ENCODE measurements around the gene CA14. TPM values are rescaled to one million over a fixed set of nuclear protein-coding genes. Genes with fewer than 3 reads are reported as not detected.
"Not testable (repeated sequence)": the region's sequence is repeated elsewhere in the genome, so short reads cannot be mapped to it uniquely, and the experiment has no call there.

The CA14 gene
- total RNA-seq, 1 donor from 2014 or later: 31.9 TPM

DNA sequence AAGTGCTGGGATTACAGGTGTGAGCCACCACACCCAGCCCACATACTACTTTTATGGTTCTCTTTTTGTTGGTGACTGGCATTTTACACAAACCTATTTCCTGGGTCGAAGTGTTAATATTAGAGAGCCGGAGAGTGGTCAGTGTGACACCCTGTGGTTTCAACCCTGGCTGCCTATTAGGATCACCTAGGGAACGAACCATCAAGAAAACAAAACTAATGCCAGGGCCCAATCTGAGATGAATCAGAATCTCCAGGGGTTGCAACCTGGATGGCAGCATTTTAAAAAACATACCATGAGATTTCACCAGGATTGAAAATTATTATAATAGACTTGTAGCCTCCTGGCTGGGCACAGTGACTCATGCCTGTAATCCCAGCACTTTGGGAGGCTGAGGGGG is 42.1 kb downstream of the CA14 start:
- Mint-ChIP-seq H3K4me1 (peaks cover 14% of the 10 kb centered on the region), H3K4me3 (no peak overlapping the region), H3K27me3 (ENCODE audit: low read depth) (no peaks in the 10 kb centered on the region), H3K9me3 (no peaks in the 10 kb centered on the region), H3K36me3 (ENCODE audit: low read depth) (peaks cover 10% of the 10 kb centered on the region), H3K27ac (ENCODE audit: unreplicated experiment) (peak overlapping the region; percentile 19)
- TF ChIP-seq, protein P1, sequence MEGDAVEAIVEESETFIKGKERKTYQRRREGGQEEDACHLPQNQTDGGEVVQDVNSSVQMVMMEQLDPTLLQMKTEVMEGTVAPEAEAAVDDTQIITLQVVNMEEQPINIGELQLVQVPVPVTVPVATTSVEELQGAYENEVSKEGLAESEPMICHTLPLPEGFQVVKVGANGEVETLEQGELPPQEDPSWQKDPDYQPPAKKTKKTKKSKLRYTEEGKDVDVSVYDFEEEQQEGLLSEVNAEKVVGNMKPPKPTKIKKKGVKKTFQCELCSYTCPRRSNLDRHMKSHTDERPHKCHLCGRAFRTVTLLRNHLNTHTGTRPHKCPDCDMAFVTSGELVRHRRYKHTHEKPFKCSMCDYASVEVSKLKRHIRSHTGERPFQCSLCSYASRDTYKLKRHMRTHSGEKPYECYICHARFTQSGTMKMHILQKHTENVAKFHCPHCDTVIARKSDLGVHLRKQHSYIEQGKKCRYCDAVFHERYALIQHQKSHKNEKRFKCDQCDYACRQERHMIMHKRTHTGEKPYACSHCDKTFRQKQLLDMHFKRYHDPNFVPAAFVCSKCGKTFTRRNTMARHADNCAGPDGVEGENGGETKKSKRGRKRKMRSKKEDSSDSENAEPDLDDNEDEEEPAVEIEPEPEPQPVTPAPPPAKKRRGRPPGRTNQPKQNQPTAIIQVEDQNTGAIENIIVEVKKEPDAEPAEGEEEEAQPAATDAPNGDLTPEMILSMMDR (conservative IDR thresholded peaks at IDR 0.05): no peak
- no peak for DNase-seq (ENCODE audit: low read depth, low spot score)

DNA sequence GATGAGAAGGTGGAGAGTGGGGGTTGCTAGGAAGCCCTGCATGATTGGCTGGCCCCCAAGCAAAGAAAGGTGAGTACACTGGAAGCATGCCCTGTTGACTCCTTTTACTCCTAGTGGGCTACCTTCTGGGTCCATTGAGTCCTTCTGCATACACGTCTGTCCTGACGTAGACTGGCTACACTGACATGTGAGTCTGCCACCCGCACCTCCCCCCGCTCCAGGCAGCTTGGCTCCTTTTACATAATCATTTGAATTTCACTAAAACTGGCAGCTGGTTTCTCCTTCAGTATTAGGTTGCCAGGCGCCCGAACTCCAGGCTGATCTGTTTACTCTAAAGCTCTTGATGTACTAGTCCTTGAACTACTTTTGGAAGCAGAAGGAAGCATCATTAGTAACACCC is 44.8 kb downstream of the CA14 start:
- H3K4me3 Mint-ChIP-seq: no peak overlapping the region
- H3K27ac Mint-ChIP-seq (ENCODE audit: unreplicated experiment): no peak overlapping the region
- no peaks in the 10 kb centered on the region for H3K9me3 Mint-ChIP-seq
- TF ChIP-seq, protein P1 (conservative IDR thresholded peaks at IDR 0.05): no peak
- no peak for DNase-seq (ENCODE audit: low read depth, low spot score)
- H3K36me3 Mint-ChIP-seq (ENCODE audit: low read depth): peaks cover 5% of the 10 kb centered on the region
- H3K4me1 Mint-ChIP-seq: no peaks in the 10 kb centered on the region
- H3K27me3 Mint-ChIP-seq (ENCODE audit: low read depth): no peaks in the 10 kb centered on the region

DNA sequence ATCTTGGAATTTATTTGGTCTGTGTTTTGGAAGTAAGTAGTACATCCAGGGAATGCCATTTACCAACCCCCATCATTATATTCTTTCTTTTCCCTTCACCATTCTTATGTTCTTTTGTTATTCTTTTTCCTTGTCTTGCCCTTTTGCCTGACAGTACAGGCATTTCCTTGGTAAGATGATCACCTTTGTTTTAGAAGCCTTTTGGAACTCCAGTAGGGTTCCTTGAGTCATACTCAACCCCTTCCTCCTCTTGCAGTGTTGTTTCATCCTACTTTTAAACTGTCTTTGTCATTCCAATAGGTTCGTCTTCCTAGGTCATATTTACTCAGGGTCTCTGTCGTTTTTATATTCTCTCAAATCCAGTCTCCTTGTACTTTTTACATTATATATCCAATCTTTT is 45.3 kb downstream of the CA14 start:
- Mint-ChIP-seq H3K9me3 (no peaks in the 10 kb centered on the region), H3K27ac (ENCODE audit: unreplicated experiment) (no peak overlapping the region), H3K36me3 (ENCODE audit: low read depth) (peaks cover 7% of the 10 kb centered on the region), H3K4me1 (no peaks in the 10 kb centered on the region), H3K27me3 (ENCODE audit: low read depth) (no peaks in the 10 kb centered on the region), H3K4me3 (no peak overlapping the region)
- TF ChIP-seq, protein P1 (conservative IDR thresholded peaks at IDR 0.05): no peak
- DNase-seq (ENCODE audit: low read depth, low spot score): no peak

DNA sequence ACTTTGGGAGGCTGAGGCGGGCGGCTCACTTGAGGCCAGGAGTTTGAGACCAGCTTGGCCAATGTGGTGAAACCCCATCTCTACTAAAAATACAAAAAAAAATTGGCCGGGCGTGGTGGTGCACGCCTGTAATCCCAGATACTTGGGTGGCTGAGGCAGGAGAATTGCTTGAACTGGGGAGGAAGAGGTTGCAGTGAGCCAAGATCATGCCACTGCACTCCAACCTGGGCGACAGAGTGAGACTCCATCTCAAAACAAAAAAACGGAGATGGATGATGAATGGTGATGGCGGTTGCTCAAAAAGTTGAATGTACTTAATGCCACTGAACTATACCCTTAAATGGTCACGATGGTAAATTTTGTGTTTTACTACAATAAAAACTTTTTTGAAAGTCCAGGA is 51.0 kb downstream of the CA14 start:
- not testable (repeated sequence) for H3K4me1 Mint-ChIP-seq

DNA sequence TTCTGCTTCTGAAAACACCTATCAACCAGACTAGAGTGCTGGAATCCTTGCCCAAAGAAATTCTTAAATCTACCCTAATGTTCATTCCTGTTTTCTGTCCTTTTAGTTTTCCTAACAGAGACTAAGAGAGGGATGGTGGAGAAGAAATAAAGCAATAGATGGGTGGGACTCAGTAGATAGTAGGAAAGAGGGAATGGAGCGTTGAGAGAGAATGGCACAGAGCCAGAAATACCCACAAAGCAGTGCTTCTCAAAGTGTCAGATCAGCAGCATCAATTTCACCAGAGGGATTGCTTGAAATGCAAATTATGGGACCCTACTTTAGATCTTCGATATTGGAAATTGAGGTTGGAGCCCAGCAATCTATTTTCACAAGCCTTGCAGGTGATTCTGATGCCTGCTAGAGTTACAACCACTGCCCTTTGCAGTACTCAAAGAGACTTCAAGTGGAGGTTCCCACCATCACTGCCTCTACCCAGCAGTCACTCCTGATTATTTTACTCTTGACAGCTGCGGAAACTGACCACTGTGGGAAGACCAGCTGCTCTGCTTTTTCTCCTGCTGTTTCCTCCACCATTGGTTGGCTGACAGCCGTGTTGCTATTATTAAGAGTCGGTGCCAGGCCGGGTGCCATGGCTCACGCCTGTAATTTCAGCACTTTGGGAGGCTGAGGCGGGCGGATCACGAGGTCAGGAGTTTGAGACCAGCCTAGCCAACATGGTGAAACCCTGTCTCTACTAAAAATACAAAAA is 52.4 kb downstream of the CA14 start:
- TF ChIP-seq, protein P1 (conservative IDR thresholded peaks at IDR 0.05): no peak
- no peak for DNase-seq (ENCODE audit: low read depth, low spot score)
- Mint-ChIP-seq H3K36me3 (ENCODE audit: low read depth) (peaks cover 10% of the 10 kb centered on the region), H3K27me3 (ENCODE audit: low read depth) (no peaks in the 10 kb centered on the region), H3K9me3 (no peaks in the 10 kb centered on the region), H3K27ac (ENCODE audit: unreplicated experiment) (no peak overlapping the region), H3K4me3 (no peak overlapping the region), H3K4me1 (no peaks in the 10 kb centered on the region)

More for the DNA sequence above, 51.0 kb downstream of the CA14 start:
- not testable (repeated sequence) for H3K27me3 Mint-ChIP-seq (ENCODE audit: low read depth); DNase-seq (ENCODE audit: low read depth, low spot score); H3K27ac Mint-ChIP-seq (ENCODE audit: unreplicated experiment); H3K9me3 Mint-ChIP-seq; H3K4me3 Mint-ChIP-seq
- peaks cover 11% of the 10 kb centered on the region for H3K36me3 Mint-ChIP-seq (ENCODE audit: low read depth)

DNA sequence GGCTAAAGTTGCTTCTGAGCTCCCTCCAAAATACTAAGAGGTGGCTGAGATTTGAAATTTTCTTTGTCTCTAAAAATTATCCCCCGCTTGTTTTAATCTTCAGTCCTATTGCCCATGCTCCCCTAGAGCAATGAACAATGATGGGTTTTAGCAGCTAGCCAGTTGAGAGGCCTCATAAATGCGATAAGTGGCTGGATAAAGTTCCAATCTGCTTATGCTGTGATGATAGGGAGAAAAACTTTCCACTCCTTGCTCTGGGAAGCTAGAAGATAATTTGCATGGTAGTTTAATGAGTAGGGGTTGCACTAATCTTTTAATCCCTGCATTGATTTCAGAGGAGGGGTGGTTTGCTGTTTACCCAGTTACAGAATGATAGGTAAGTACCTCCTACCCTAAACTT is 54.2 kb downstream of the CA14 start:
- DNase-seq (ENCODE audit: low read depth, low spot score): no peak
- H3K9me3 Mint-ChIP-seq: no peaks in the 10 kb centered on the region
- peaks cover 10% of the 10 kb centered on the region for H3K36me3 Mint-ChIP-seq (ENCODE audit: low read depth)
- TF ChIP-seq, protein P1 (conservative IDR thresholded peaks at IDR 0.05): no peak
- no peak overlapping the region for H3K4me3 Mint-ChIP-seq
- no peaks in the 10 kb centered on the region for H3K27me3 Mint-ChIP-seq (ENCODE audit: low read depth)
- H3K27ac Mint-ChIP-seq (ENCODE audit: unreplicated experiment): no peak overlapping the region
- H3K4me1 Mint-ChIP-seq: no peaks in the 10 kb centered on the region

Data from neural crest cell (in vitro differentiated cells).